ENCODE results near the gene SERINC5.

Gene SERINC5

GRCh38 chr5:80251636-80252035 is 4.2 kb downstream of the SERINC5 start:
- DNase-seq: no peak

GRCh38 chr5:80250801-80251200 is 5.0 kb downstream of the SERINC5 start:
- no peak for DNase-seq

- DNase-seq: peak; percentile 25 to 49
Measured at GRCh38 chr5:80249901-80250300, 5.9 kb downstream of the SERINC5 start.

- DNase-seq: no peak
Measured at GRCh38 chr5:80248378-80248777, 7.5 kb downstream of the SERINC5 start.

- peak; percentile 81 to 85 for DNase-seq
Measured at GRCh38 chr5:80246995-80247729, 8.7 kb downstream of the SERINC5 start.

- peak; percentile 37 to 42 for DNase-seq
Measured at GRCh38 chr5:80246001-80246758, 9.7 kb downstream of the SERINC5 start.

- DNase-seq: no peak
Measured at GRCh38 chr5:80243567-80243966, 12.3 kb downstream of the SERINC5 start.

- no peak for DNase-seq
Measured at GRCh38 chr5:80242849-80243248, 13.0 kb downstream of the SERINC5 start.

- DNase-seq: peak in 1 of 2 donors; percentile 44
Measured at GRCh38 chr5:80240368-80240986, 15.4 kb downstream of the SERINC5 start.

GRCh38 chr5:80239680-80240367 is 16.0 kb downstream of the SERINC5 start:
- no peak for DNase-seq

GRCh38 chr5:80238778-80239679 is 16.8 kb downstream of the SERINC5 start:
- no peak for DNase-seq

- no peak for DNase-seq
Measured at GRCh38 chr5:80238097-80238496, 17.8 kb downstream of the SERINC5 start.

GRCh38 chr5:80237243-80237642 is 18.6 kb downstream of the SERINC5 start:
- no peak for DNase-seq

GRCh38 chr5:80234116-80234948 is 21.5 kb downstream of the SERINC5 start:
- DNase-seq: no peak

- no peak for DNase-seq
Measured at GRCh38 chr5:80231693-80232092, 24.2 kb downstream of the SERINC5 start.

GRCh38 chr5:80231243-80231642 is 24.6 kb downstream of the SERINC5 start:
- DNase-seq: no peak

GRCh38 chr5:80230269-80230992 is 25.4 kb downstream of the SERINC5 start:
- no peak for DNase-seq

GRCh38 chr5:80229902-80230255 is 26.0 kb downstream of the SERINC5 start:
- DNase-seq: peak in 1 of 2 donors; percentile 42

GRCh38 chr5:80227979-80228596 is 27.8 kb downstream of the SERINC5 start:
- no peak for DNase-seq

- DNase-seq: no peak
Measured at GRCh38 chr5:80225934-80226326, 29.9 kb downstream of the SERINC5 start.
